ENCODE measurements around the gene SRMS.

DNA sequence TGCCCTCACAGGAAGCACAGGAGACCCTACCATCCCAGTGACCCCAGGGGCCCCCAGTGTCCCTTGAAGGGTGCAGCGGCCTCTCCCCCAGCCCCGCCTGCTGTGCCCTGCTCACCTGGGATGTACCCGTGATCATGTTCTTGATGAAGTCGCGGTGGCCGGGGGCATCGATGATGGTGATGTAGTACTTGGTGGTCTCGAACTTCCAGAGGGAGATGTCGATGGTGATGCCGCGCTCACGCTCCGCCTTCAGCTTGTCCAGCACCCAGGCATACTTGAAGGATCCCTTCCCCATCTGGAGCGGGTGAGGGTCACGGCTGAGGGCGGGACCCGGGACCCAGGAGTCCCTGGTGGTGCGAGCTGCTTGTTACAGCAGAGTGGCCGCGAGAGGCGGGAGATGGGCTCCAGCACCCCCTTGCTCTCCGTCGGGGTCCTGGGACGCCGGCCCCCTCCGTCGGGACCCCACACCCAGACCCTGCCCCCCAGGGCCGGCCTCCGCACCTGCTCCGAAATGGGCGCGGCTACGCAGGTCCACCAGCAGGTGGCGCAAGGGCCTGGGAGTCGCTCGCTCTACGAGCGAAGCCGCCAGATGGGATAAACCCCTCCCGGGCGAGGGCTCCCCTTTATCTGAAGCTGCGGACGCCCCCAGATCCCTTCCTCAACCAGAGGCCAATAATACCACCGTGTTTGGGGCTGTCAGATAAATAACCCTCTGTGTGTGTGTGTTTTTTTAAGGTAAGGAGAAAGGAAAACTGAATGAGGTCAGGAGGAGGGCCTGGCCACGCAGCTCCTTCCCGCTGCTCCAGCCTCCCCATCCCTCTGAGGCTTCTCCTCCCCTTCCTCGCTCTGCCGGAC is 51.6 kb downstream of the SRMS start:
- TF ChIP-seq, protein P1, sequence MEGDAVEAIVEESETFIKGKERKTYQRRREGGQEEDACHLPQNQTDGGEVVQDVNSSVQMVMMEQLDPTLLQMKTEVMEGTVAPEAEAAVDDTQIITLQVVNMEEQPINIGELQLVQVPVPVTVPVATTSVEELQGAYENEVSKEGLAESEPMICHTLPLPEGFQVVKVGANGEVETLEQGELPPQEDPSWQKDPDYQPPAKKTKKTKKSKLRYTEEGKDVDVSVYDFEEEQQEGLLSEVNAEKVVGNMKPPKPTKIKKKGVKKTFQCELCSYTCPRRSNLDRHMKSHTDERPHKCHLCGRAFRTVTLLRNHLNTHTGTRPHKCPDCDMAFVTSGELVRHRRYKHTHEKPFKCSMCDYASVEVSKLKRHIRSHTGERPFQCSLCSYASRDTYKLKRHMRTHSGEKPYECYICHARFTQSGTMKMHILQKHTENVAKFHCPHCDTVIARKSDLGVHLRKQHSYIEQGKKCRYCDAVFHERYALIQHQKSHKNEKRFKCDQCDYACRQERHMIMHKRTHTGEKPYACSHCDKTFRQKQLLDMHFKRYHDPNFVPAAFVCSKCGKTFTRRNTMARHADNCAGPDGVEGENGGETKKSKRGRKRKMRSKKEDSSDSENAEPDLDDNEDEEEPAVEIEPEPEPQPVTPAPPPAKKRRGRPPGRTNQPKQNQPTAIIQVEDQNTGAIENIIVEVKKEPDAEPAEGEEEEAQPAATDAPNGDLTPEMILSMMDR (IDR thresholded peaks at IDR 0.05) = peak; percentile 79 to 88 (median 80)
- no peak for TF ChIP-seq POLR2A (IDR thresholded peaks at IDR 0.05)

Data from testis (tissue), 2 donors.